ENCODE results near the gene TMEM203. TPM values are rescaled to one million over a fixed set of nuclear protein-coding genes. Genes with fewer than 3 reads are reported as not detected.
"Not testable (repeated sequence)": the region's sequence is repeated elsewhere in the genome, so short reads cannot be mapped to it uniquely, and the experiment has no call there.

Gene TMEM203
- total RNA-seq (2014; rRNA removed; shearing (Covaris generic)): 44.7 and 51.5 TPM in 2 replicates

DNA sequence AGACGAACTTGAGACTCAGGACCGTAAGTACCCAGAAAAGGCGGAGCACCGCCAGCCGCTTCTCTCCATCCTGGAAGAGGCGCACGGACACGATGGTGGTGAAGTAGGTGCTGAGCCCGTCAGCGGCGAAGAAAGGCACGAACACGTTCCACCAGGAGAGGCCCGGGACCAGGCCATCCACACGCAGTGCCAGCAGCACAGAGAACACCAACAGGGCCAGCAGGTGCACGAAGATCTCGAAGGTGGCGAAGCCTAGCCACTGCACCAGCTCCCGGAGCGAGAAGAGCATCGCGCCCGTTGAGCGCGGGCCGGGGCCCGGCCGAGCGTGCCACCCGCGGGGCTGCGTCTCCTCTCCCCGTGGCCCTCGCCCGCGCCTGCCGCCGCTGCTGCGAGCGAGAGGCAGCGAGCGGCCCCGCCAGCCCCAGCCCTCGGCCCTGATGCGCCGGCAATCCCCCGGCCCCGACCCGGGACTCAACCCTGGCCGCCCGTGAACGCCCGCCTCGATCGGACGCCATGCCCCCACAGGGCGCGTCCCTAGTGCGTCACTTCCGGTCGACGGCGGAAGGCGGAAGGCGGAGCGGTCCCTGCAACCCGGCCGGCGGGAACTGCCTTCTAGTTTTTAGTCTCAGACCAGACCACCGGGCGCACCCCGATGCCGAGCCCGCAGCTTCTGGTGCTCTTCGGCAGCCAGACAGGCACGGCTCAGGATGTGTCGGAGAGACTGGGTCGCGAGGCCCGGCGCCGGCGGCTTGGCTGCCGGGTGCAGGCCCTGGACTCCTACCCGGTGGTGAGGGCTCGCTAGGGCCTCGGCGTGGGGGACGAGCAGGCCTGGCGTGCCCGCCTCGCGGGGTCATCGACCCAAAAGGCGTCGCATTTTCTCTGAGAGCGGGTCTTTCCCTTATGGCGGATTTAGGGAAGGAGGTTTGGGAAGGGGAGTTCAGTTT, at the start of gene TMEM203, which contains the start of gene NDOR1:
Gene TMEM203, minus strand, starts transcription at position 523 of the 944 bp plus-strand sequence. Its CDS starts 234 bp downstream, at position 289.
Gene NDOR1, plus strand, starts transcription at position 575 of the 944 bp plus-strand sequence. Its CDS starts 78 bp downstream, at position 653.
- DNase-seq (ENCODE audit: low spot score): peak; percentile 85

DNA sequence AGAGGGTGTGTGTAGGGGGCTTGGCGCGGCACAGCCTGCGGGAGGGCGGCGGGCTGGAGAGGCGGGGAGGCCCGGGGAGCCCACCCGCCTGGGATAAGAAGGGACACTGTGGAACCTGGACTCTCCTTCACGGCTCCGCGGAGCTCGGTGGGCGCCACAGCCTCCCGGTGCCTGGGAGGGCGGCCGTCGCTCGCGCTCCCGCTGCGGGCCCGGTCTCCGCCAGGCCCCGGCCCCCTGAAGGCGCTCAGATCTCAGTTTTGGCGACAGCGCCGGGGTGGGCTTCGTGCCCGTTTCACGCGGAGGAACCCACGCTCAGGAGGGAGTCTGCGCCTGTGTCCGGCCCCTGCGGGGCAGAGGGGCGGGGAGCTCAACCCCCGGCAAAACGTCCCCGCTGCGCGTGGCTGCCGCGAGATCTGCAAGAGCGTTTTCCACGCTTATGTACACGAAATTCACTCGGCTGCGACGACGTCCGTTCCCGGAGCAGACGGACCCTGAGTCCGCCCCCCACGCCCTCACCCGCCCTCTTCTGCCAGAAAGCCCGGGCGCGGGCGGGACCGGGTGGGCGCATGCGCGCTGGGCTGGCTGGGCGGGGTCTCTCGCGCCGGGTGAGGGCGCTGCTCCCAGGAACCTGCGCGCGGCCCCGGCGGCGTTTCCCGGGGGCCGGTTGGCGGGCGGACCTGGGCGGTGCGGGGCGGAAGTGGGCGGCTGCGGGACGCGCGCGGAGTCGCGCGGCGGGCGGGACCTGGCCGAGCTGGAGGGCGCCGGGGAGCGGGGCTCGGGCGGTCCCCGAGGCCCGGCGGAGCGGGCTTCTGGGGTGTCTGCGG, 49.4 kb upstream of the TMEM203 start, which contains the start of gene NELFB:
Gene NELFB, plus strand, starts transcription at position 704 of the 824 bp plus-strand sequence.
- peak; percentile 87 for DNase-seq (ENCODE audit: low spot score)

DNA sequence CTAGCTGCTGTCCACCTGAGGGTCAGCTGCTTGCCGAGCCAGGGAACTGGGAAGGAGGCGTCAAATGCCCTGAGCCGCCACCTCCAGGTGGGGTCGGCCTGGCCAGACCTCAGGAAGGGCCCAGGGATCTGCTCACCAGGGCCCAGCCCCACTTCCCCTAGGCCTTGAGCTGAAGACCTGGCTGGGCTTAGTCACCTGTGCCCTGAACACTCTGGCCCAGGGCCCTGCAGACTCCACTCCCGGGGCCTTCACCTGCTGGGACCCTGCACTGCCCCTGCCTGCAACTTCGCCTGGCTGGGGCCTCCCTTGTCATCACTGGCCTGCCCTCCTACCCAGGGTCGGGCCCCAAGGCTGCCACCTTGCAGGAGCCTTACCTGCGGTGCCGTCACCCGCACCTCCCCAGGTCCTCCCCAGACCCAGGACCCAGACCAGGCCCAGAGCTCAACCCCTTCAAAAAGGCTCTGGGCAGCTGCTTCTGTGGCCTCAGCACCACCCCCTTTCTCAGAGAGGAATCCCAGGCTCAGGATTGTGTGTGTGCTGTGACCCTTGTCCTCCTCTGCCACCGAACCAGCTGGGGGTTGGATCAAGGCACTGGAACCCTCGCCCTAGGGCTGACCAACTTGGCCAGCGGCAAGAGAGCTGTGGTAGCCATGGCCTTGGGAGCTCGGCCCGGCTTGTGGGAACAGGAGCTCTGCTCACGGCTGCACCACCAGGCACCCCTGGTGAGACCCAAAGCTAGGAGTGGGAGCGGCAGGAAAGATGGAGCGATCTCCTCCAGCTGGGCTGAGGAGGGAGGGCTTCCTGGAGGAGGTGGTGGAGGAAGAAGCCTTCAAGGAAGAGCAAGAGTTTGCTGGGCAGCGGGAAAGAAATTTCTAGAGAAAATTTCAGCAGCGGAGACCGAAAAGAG, 48.5 kb upstream of the TMEM203 start:
- DNase-seq (ENCODE audit: low spot score): no peak

DNA sequence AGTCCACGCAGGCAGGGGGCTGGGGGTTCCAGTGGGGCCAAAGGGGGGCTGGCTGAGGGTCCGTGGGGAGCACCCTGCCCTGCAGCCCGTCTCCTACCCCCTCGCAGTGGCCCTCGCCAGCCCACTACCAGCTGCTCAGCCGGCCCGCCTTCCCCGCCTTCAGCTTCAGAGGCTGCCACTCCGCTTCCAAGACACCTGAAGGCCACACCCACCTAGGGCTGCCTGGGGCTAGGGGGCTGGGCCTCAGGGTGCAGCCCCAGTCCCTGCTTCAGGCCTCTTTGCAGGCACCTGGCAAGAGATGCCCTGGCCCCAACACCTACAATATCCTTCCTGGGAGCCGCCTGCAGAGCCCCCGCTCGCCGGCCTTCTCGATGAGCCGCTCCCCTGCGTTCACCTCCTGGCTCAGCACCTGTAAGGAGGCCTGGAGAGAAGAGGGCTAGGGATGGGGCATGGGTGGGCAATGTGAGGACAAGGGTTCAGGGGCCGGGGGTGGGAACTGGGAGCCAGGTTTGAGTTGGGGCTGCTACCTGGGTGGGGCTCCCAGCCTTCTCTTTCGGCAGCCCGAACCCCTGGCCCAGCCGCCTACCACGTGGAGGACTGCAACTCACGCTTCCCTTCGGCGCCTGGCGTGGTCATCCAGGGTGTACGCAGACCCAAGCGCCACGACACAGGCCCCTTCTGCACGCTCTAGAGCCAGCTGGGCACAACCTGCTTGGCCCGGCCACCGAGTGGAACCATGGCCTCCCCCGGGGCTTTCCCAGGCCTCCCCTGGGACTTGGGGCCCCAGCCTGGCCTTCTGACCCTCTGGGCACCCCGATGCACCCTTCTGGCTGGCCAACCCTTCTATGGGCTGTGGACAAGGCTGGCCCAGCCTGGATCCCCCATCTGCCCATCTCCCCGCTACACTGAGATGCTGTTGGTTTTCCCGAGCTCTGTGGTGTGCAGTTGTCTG, 47.4 kb upstream of the TMEM203 start:
- no peak for DNase-seq (ENCODE audit: low spot score)

- DNase-seq (ENCODE audit: low spot score): no peak
Observed at GRCh38 chr9:137251490-137252268, 46.2 kb upstream of the TMEM203 start.

GRCh38 chr9:137251194-137251461, 45.7 kb upstream of the TMEM203 start, which contains the start of gene STPG3:
Gene STPG3, plus strand, starts transcription at chr9:137251286. Its CDS starts 1 bp downstream, at chr9:137251287.
- no peak for DNase-seq (ENCODE audit: low spot score)

DNA sequence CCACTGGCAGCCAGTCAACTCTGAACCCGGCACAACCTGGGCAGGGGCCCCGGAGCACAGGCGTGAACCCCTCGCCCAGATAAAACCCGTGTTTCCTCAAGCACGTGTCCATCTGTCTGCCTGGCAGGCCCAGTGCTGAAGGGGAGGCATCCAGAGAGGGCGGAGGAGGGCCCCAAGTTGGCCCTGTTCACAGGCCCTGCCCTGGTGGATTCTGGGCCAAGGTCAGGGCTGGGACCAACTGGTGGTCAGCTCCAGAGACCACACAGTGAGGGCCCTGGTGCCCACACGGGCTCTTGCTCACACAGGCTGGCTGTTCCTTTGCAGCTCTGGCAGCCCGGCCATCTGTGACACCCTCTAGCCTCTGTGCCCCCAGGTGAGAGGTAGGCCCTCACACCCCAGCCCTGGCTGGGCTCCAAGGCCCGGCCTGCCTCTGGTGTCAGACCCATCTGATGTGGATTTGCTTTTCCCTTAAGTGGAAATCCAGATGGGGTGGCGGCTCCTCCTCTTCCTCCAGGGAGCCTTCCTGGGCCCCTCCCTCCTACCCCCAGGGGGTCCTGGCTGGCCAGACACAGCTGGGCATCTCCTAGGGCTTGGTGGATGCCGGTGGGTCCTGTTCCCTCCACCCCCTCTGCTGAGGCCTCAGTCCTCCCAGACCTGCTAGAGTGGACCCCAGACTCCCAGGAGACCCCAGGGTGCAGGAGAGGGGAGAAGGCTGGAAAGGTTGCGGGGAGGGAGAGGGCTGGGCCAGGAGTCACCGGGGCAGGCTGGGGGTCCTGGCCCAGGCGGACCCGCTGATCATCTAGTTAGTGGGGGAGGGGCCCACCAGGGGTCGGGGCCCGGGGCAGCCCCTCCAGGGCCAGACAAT, 45.1 kb upstream of the TMEM203 start:
- DNase-seq (ENCODE audit: low spot score): no peak

GRCh38 chr9:137247916-137248175, 42.4 kb upstream of the TMEM203 start:
- DNase-seq (ENCODE audit: low spot score): no peak

- no peak for DNase-seq (ENCODE audit: low spot score)
Observed at GRCh38 chr9:137247135-137247915, 41.9 kb upstream of the TMEM203 start.

DNA sequence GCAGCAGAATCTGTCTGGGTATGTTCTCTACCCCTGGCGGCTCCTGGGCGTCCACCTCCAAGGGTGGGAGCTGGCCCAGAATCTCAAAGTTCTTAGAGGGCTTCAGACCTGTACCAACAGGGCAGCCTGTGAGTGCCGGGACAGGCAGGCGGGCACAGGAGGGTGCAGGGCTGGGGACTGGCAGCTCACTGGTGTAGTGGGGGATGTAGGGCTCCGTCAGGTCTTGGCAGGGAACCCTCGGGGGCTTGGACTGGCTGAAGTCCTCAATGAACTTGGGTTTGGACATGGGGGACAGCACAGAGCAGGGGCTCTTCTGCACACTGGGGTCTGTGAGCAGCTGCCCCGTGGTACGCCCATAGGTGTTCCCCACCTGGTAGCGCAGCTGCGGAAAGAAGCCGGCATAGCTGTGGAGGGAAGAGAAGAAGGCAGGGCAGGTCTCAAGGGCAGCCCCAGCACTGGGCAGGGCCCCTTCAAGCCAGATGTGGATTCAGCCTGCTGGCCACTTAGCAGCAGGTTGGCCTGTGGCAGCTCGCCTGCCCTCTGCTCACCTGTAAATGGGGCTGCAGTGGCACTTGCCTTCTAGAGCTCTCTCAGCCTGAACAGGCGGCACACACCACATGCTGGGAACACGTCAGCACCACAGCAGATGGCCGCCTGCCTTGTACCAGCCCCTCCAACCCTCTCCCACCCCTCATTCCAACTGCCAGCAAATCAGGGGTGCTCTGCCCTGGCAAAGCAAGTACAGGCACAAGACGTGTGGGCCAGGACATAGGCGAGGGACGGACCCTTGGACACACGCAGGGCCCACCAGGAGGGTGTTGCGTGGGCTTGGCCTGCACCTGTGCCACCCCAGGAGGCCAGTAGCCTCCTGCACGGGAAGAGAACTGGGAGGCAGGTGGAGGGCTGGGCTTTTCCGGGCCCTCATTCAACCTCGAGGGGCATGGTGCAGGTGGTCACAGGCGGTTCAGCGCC, 40.3 kb upstream of the TMEM203 start:
- DNase-seq (ENCODE audit: low spot score): no peak

- peak; percentile 57 for DNase-seq (ENCODE audit: low spot score)
Observed at GRCh38 chr9:137244486-137245449, 39.3 kb upstream of the TMEM203 start.

DNA sequence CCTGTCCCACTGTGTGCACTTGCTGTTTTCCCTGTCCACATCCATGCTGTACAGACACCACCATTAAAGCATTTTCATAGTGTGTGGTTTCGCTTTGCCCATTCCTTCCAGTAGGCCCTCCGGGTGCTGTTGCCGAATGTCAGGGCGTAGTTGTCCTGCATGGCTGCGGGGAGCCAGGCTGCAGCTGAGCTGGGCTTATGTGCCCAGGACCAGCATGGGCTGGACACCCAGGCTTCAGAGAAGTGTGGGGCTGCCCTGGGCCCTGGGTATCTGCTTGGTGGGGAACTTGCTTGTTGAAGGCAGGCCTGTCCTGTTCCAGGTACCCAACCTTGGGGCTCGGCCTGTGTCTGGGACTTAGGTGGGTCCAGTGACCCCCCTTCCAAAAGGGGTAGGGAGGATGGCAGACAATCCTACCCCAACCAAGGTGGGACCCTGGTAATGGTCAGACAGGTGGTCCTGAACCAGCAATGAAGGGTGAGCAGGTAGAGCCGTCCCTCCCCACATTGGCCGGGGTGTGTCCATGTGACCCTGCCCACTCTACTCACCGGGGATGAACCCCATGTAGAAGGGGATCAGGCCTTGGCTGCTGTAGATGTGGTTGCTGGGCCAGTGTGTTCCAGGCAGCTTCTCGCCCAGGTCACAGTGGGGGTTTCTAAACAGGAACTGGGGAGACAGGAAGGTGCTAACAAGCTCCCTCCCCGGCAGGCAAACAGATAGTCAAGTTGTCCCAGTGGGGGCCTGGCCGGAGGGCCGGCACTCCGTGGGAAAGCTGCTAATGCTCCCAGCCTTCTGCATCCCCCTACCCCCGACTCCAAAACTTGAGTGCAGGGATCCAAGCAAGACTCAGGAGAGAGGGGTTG, 38.4 kb upstream of the TMEM203 start:
- peak; percentile 61 for DNase-seq (ENCODE audit: low spot score)

DNA sequence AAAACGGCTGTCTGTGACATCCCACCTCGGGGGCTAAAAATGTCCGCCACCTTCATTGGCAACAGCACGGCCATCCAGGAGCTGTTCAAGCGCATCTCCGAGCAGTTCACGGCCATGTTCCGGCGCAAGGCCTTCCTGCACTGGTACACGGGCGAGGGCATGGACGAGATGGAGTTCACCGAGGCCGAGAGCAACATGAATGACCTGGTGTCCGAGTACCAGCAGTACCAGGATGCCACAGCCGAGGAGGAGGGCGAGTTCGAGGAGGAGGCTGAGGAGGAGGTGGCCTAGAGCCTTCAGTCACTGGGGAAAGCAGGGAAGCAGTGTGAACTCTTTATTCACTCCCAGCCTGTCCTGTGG, 37.8 kb upstream of the TMEM203 start:
- not testable (repeated sequence) for DNase-seq (ENCODE audit: low spot score)

All from HT-29 (cell line).